Fibroblast of the conjunctiva (primary cell): ENCODE measurements around the gene ACADL.

ENCODE experiments used
- DNase-seq: peaks from one replicate; pipeline ENCODE4 v3.0.0-alpha.2; 2010; ENCODE audit warnings: low read depth

ACADL gene

GRCh38 chr2:210169516-210170195 lies 55.6 kb downstream of the ACADL start:
- DNase-seq: peak; percentile 56

GRCh38 chr2:210167227-210167626 lies 58.0 kb downstream of the ACADL start:
- DNase-seq: no peak

- DNase-seq: no peak
Measured at GRCh38 chr2:210162466-210163124, 62.7 kb downstream of the ACADL start.

- DNase-seq: no peak
Measured at GRCh38 chr2:210159059-210159458, 66.2 kb downstream of the ACADL start.

- no peak for DNase-seq
Measured at GRCh38 chr2:210158236-210158635, 67.0 kb downstream of the ACADL start.

GRCh38 chr2:210157526-210157925 lies 67.7 kb downstream of the ACADL start:
- DNase-seq: no peak

- no peak for DNase-seq
Measured at GRCh38 chr2:210147614-210148013, 77.6 kb downstream of the ACADL start.
